HEK293 (cell line): ENCODE data around the gene RHBDD2.

Experiments
- CTCF ChIA-PET: fragments of 350-600 bp; formaldehyde crosslinking; extraction: SDS; loops from one replicate; lab custom pipeline; 2021; ENCODE audit warnings: antibody characterized with exemption; lab: Yijun Ruan, JAX
- POLR2A ChIA-PET: fragments of 300-600 bp; formaldehyde crosslinking; extraction: SDS; loops from one replicate; lab custom pipeline; 2020; ENCODE audit warnings: antibody characterized with exemption, inconsistent platforms; lab: Yijun Ruan, JAX
- H3K27ac ChIP-seq: fragments of 200-500 bp; sonication (Bioruptor generic); 2 replicates; pipeline ENCODE4 v1.5.1; 2014; ENCODE audit warnings: low read depth, low read length, control low read depth, inconsistent platforms; ENCODE audit errors: extremely low read depth
- H3K36me3 ChIP-seq, 2 experiments: fragments of 200-500 bp in 1 of 2; sonication (Bioruptor generic) in 1 of 2; 1 replicate in 1 of 2; 2 replicates in 1 of 2; pipeline ENCODE4 v1.5.1; 2014 to 2017; ENCODE audit warnings: inconsistent platforms in 2 of 2, low read length in 2 of 2; ENCODE audit not compliant: control insufficient read depth in 2 of 2, insufficient read depth in 1 of 2
- H3K4me1 ChIP-seq: fragments of 200-500 bp; sonication (Bioruptor generic); 2 replicates; pipeline ENCODE4 v1.5.1; 2014; ENCODE audit warnings: mild to moderate bottlenecking, low read length, inconsistent platforms; ENCODE audit not compliant: control insufficient read depth, insufficient read depth
- H3K4me3 ChIP-seq: 2 replicates; pipeline ENCODE4 v1.5.1; 2011; ENCODE audit warnings: low read depth, mild to moderate bottlenecking, control low read depth, low read length, moderate library complexity
- H3K9me3 ChIP-seq: fragments of 200-500 bp; sonication (Bioruptor generic); 2 replicates; pipeline ENCODE4 v1.5.1; 2014; ENCODE audit warnings: low read depth, low read length, inconsistent platforms; ENCODE audit not compliant: control insufficient read depth, insufficient read depth
- BCL11A ChIP-seq: fragments of 450-650 bp; formaldehyde crosslinking; IDR thresholded peaks from 2 replicates; pipeline ENCODE4 v1.5.1; 2016; ENCODE audit warnings: low read depth, missing biosample characterization, missing genetic modification characterization
- EGR2 ChIP-seq: fragments of 450-650 bp; formaldehyde crosslinking; IDR thresholded peaks from 2 replicates; pipeline ENCODE4 v1.5.1; 2016; ENCODE audit warnings: low read depth, missing biosample characterization, missing genetic modification characterization
- KLF7 ChIP-seq: fragments of 450-650 bp; formaldehyde crosslinking; IDR thresholded peaks from 2 replicates; pipeline ENCODE4 v1.5.1; 2016; ENCODE audit warnings: missing biosample characterization, missing genetic modification characterization, borderline replicate concordance
- ZBTB8A ChIP-seq: fragments of 450-650 bp; formaldehyde crosslinking; IDR thresholded peaks from 2 replicates; pipeline ENCODE4 v1.5.1; 2016; ENCODE audit warnings: missing biosample characterization, missing genetic modification characterization
- ZNF140 ChIP-seq: fragments of 450-650 bp; formaldehyde crosslinking; IDR thresholded peaks from 2 replicates; pipeline ENCODE4 v1.5.1; 2016; ENCODE audit warnings: missing biosample characterization, missing genetic modification characterization
- ZNF16 ChIP-seq: fragments of 450-650 bp; formaldehyde crosslinking; IDR thresholded peaks from 2 replicates; pipeline ENCODE4 v1.5.1; 2016; ENCODE audit warnings: low read depth, missing biosample characterization, missing genetic modification characterization
- ZNF169 ChIP-seq: fragments of 450-650 bp; formaldehyde crosslinking; IDR thresholded peaks from 2 replicates; pipeline ENCODE4 v1.5.1; 2016; ENCODE audit warnings: missing biosample characterization, missing genetic modification characterization
- ZNF221 ChIP-seq: fragments of 450-650 bp; formaldehyde crosslinking; IDR thresholded peaks from 2 replicates; pipeline ENCODE4 v1.5.1; 2017; ENCODE audit warnings: missing biosample characterization, missing genetic modification characterization, borderline replicate concordance
- ZNF248 ChIP-seq: fragments of 450-650 bp; formaldehyde crosslinking; IDR thresholded peaks from 2 replicates; pipeline ENCODE4 v1.5.1; 2017; ENCODE audit warnings: missing biosample characterization, missing genetic modification characterization
- ZNF366 ChIP-seq: fragments of 450-650 bp; formaldehyde crosslinking; conservative IDR thresholded peaks from 2 replicates; pipeline ENCODE4 v1.5.1; 2016; ENCODE audit warnings: missing biosample characterization, missing genetic modification characterization
- ZNF501 ChIP-seq: fragments of 450-650 bp; formaldehyde crosslinking; IDR thresholded peaks from 2 replicates; pipeline ENCODE4 v1.5.1; 2016; ENCODE audit warnings: missing biosample characterization, missing genetic modification characterization
- ZNF624 ChIP-seq: fragments of 450-650 bp; formaldehyde crosslinking; IDR thresholded peaks from 2 replicates; pipeline ENCODE4 v1.5.1; 2017; ENCODE audit warnings: missing biosample characterization, missing genetic modification characterization
- ZNF626 ChIP-seq: fragments of 450-650 bp; sonication (Bioruptor Pico); formaldehyde crosslinking; IDR thresholded peaks from 2 replicates; pipeline ENCODE4 v1.5.1; 2018; ENCODE audit warnings: missing biosample characterization, missing genetic modification characterization, inconsistent platforms
- ZNF654 ChIP-seq: fragments of 450-650 bp; formaldehyde crosslinking; IDR thresholded peaks from 2 replicates; pipeline ENCODE4 v1.5.1; 2016; ENCODE audit warnings: low read depth, missing biosample characterization, missing genetic modification characterization
- ZNF664 ChIP-seq: fragments of 450-650 bp; formaldehyde crosslinking; IDR thresholded peaks from 2 replicates; pipeline ENCODE4 v1.5.1; 2016; ENCODE audit warnings: missing biosample characterization, missing genetic modification characterization
- ZNF701 ChIP-seq: fragments of 450-650 bp; formaldehyde crosslinking; IDR thresholded peaks from 2 replicates; pipeline ENCODE4 v1.5.1; 2016; ENCODE audit warnings: missing biosample characterization, missing genetic modification characterization
- ZNF707 ChIP-seq: fragments of 450-650 bp; formaldehyde crosslinking; IDR thresholded peaks from 2 replicates; pipeline ENCODE4 v1.5.1; 2016; ENCODE audit warnings: missing biosample characterization, missing genetic modification characterization
- TF ChIP-seq, protein P1 (sequence below): fragments of 450-650 bp; formaldehyde crosslinking; IDR thresholded peaks from 2 replicates; pipeline ENCODE4 v1.5.1; 2016; ENCODE audit warnings: missing biosample characterization, missing genetic modification characterization
- TF ChIP-seq, protein P2 (sequence below): fragments of 450-650 bp; formaldehyde crosslinking; IDR thresholded peaks from 2 replicates; pipeline ENCODE4 v1.5.1; 2016; ENCODE audit warnings: missing biosample characterization, missing genetic modification characterization
- TF ChIP-seq, protein P3 (sequence below): fragments of 450-650 bp; formaldehyde crosslinking; IDR thresholded peaks from 2 replicates; pipeline ENCODE4 v1.5.1; 2016; ENCODE audit warnings: missing biosample characterization, missing genetic modification characterization
- TF ChIP-seq, protein P4 (sequence below): fragments of 450-650 bp; formaldehyde crosslinking; IDR thresholded peaks from 2 replicates; pipeline ENCODE4 v1.5.1; 2017; ENCODE audit warnings: missing biosample characterization, missing genetic modification characterization
- TF ChIP-seq, protein P5 (sequence below): fragments of 450-650 bp; formaldehyde crosslinking; IDR thresholded peaks from 2 replicates; pipeline ENCODE4 v1.5.1; 2017; ENCODE audit warnings: missing biosample characterization, missing genetic modification characterization

Gene RHBDD2

DNA sequence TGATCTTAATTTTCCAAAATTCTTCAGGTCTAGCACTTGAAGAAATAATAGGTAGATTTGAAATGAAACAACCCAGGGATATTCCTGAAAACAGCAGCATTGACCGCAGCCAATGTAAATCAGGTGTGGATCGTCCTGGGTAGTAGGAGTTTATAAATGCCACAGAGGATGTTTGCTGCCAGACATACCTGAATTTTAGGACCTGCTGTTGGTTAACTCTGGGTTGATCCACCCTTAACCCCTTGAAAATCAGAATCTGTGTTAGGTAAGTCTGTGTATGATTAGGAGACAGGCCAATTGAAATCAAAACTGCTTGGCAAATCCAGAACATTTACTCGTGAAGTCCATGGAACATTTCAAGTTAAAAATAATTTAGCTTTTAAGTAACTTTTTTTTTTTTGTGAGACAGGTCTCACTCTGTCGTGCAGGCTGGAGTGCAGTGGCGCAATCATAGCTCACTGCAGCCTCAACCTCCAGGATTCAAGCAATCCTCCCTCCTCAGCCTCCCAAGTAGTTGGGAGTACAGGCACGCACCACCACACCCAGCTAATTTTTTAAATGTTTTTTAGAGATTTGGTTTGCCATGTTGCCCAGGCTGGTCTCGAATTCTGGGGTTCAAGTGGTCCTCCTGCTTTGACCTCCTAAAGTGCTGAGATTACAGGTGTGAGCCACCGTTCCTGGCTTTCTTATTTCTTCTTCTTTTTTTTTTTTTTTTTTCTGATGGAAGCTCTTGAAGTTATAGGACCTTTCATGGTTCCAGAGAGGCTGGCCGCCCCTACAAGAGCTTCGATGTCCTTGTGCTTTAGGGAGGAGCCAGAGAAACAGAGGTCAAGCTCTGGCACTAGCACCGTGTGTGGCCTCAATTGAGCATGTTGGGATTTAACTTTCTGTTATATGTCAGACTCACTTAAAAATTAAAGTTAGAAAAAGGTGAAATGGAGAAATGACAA lies 38.1 kb downstream of the RHBDD2 start (continued):
- TF ChIP-seq, protein P1, sequence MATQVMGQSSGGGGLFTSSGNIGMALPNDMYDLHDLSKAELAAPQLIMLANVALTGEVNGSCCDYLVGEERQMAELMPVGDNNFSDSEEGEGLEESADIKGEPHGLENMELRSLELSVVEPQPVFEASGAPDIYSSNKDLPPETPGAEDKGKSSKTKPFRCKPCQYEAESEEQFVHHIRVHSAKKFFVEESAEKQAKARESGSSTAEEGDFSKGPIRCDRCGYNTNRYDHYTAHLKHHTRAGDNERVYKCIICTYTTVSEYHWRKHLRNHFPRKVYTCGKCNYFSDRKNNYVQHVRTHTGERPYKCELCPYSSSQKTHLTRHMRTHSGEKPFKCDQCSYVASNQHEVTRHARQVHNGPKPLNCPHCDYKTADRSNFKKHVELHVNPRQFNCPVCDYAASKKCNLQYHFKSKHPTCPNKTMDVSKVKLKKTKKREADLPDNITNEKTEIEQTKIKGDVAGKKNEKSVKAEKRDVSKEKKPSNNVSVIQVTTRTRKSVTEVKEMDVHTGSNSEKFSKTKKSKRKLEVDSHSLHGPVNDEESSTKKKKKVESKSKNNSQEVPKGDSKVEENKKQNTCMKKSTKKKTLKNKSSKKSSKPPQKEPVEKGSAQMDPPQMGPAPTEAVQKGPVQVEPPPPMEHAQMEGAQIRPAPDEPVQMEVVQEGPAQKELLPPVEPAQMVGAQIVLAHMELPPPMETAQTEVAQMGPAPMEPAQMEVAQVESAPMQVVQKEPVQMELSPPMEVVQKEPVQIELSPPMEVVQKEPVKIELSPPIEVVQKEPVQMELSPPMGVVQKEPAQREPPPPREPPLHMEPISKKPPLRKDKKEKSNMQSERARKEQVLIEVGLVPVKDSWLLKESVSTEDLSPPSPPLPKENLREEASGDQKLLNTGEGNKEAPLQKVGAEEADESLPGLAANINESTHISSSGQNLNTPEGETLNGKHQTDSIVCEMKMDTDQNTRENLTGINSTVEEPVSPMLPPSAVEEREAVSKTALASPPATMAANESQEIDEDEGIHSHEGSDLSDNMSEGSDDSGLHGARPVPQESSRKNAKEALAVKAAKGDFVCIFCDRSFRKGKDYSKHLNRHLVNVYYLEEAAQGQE (tag by site-specific recombination), result no peak
- TF ChIP-seq ZNF626 (tag by site-specific recombination), result no peak

DNA sequence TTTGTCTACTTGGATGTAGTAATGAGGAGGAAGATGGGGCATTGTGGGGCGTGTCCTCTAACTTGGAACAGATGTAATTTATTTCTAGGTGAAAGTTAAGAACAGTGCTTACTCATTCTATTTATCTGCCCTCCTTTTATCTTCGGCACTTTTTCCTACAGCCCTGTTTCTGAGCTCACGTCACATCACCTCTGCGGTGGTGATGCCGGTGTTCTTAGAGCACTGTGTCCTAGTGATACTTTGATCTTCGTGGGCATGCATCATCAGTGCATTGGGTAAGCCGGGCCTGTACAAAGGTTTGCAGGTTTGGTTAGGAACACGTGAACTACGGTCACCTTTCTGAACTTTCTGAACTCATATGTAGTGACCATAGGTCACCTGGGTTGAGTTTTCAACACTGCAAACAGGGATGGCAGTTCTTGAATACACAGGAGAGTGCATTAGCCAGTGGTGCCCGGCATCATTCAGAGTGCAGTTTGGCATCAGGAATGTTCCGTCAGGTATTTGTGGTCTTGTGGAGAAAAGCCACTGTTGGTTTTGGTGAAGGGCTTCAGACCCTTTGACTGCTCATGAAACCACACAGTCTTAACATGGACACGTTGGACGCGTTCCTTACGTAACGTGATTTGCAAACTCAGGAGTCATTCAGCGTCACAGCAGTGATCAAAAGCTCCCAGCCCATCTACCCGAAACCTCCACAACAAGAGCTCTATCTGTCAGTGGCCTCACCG lies 41.8 kb downstream of the RHBDD2 start:
- TF ChIP-seq ZNF707, result no peak
- no peak for TF ChIP-seq ZNF221 (tag by site-specific recombination)
- no peak for TF ChIP-seq ZNF654 (tag by site-specific recombination)
- TF ChIP-seq ZNF169 (tag by site-specific recombination), result no peak
- TF ChIP-seq ZNF664 (tag by site-specific recombination), result no peak
- TF ChIP-seq ZNF248 (tag by site-specific recombination), result no peak
- no peak for TF ChIP-seq BCL11A
- TF ChIP-seq ZNF701 (tag by site-specific recombination), result no peak
- TF ChIP-seq ZNF140, result no peak
- TF ChIP-seq, protein P2, sequence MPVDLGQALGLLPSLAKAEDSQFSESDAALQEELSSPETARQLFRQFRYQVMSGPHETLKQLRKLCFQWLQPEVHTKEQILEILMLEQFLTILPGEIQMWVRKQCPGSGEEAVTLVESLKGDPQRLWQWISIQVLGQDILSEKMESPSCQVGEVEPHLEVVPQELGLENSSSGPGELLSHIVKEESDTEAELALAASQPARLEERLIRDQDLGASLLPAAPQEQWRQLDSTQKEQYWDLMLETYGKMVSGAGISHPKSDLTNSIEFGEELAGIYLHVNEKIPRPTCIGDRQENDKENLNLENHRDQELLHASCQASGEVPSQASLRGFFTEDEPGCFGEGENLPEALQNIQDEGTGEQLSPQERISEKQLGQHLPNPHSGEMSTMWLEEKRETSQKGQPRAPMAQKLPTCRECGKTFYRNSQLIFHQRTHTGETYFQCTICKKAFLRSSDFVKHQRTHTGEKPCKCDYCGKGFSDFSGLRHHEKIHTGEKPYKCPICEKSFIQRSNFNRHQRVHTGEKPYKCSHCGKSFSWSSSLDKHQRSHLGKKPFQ, result no peak
- no peak for TF ChIP-seq ZBTB8A
- no peak for TF ChIP-seq ZNF624 (tag by site-specific recombination)
- no peak for TF ChIP-seq KLF7 (tag by site-specific recombination)
- TF ChIP-seq, protein P3, sequence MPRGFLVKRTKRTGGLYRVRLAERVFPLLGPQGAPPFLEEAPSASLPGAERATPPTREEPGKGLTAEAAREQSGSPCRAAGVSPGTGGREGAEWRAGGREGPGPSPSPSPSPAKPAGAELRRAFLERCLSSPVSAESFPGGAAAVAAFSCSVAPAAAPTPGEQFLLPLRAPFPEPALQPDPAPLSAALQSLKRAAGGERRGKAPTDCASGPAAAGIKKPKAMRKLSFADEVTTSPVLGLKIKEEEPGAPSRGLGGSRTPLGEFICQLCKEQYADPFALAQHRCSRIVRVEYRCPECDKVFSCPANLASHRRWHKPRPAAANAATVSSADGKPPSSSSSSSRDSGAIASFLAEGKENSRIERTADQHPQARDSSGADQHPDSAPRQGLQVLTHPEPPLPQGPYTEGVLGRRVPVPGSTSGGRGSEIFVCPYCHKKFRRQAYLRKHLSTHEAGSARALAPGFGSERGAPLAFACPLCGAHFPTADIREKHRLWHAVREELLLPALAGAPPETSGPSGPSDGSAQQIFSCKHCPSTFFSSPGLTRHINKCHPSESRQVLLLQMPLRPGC (tag by site-specific recombination), result no peak
- no peak for TF ChIP-seq ZNF16 (tag by site-specific recombination)
- no peak for TF ChIP-seq EGR2 (tag by site-specific recombination)
- no peak for TF ChIP-seq ZNF366 (tag by site-specific recombination)
- TF ChIP-seq, protein P4, sequence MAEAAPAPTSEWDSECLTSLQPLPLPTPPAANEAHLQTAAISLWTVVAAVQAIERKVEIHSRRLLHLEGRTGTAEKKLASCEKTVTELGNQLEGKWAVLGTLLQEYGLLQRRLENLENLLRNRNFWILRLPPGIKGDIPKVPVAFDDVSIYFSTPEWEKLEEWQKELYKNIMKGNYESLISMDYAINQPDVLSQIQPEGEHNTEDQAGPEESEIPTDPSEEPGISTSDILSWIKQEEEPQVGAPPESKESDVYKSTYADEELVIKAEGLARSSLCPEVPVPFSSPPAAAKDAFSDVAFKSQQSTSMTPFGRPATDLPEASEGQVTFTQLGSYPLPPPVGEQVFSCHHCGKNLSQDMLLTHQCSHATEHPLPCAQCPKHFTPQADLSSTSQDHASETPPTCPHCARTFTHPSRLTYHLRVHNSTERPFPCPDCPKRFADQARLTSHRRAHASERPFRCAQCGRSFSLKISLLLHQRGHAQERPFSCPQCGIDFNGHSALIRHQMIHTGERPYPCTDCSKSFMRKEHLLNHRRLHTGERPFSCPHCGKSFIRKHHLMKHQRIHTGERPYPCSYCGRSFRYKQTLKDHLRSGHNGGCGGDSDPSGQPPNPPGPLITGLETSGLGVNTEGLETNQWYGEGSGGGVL, result no peak
- TF ChIP-seq ZNF501, result no peak
- TF ChIP-seq, protein P5, sequence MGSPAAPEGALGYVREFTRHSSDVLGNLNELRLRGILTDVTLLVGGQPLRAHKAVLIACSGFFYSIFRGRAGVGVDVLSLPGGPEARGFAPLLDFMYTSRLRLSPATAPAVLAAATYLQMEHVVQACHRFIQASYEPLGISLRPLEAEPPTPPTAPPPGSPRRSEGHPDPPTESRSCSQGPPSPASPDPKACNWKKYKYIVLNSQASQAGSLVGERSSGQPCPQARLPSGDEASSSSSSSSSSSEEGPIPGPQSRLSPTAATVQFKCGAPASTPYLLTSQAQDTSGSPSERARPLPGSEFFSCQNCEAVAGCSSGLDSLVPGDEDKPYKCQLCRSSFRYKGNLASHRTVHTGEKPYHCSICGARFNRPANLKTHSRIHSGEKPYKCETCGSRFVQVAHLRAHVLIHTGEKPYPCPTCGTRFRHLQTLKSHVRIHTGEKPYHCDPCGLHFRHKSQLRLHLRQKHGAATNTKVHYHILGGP (tag by site-specific recombination), result no peak
- H3K9me3 ChIP-seq, result no peaks in the 10 kb centered on the region
- no peak overlapping the region for H3K4me3 ChIP-seq
- CTCF ChIA-PET, result interaction anchor here (0.6 kb wide), 1 partner anchor 108 kb away, joined by 3 read pairs; no protein-coding TSS in a partner anchor
- H3K36me3 ChIP-seq, result no peaks in the 10 kb centered on the region
- POLR2A ChIA-PET, result interaction anchor here (0.6 to 1.1 kb wide), 2 partner anchors 10 to 69 kb away, joined by 3 to 5 read pairs; no protein-coding TSS in a partner anchor
- no peak overlapping the region for H3K27ac ChIP-seq
- H3K4me1 ChIP-seq, result 0 out of 2 replicates have a peak, but pooled peaks cover 3% of the 10 kb centered on the region
